ENCODE results near the gene VEZF1.

DNA sequence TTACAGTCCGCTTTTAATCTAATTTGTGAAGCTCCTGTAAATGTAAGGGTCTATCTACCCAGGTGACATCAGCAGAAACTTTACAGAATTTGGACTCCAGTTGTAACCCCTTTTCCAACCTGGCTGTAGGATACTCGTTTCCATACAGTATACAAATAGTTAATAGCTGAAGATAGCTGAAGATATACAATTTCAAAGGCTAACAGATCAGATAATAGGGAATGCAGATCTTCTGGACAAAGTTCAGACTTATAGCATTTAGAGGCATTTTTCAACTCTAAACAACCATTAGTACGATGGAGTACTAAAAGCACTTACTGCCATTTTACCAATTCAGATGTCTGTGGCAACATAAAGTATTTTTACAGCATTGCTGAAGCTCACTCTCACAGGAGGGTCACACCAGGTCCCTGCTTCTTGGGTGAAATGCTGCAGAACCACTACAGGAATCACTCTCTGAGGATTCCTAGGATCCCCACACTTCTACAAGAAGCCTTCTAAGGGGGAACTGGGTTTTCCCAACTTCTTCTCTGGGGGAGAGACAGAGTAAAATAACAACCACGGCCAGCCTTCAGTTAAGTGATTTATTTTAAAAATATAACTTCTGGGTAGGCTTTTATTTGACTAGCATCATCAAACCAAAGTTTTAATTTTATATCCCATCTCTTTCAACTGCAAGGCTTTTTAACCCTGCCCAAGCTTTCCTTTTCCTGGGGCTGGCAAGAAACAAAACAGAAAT, 2.9 kb downstream of the VEZF1 start:
- TF ChIP-seq GATA2 (IDR thresholded peaks at IDR 0.05; ENCODE audit: low read depth, low read length), result no peak
- no peak for TF ChIP-seq GATA3 (IDR thresholded peaks at IDR 0.05; ENCODE audit: low read depth, low read length)
